H1 (cell line): ENCODE results near the gene CIDEA. TPM values are rescaled to one million over a fixed set of nuclear protein-coding genes. Genes with fewer than 3 reads are reported as not detected.
A peak's percentile ranks its signal among the peaks of the same experiment; 100 is the strongest.

ENCODE experiments used
- ATF2 ChIP-seq: IDR thresholded peaks from 2 replicates; pipeline ENCODE4 v1.6.1; 2012; ENCODE audit warnings: low read length, inconsistent platforms
- BACH1 ChIP-seq: IDR thresholded peaks from 2 replicates; pipeline ENCODE4 v1.6.1; 2012; ENCODE audit warnings: low read length, improper control_type of control experiment
- BRCA1 ChIP-seq: IDR thresholded peaks from 2 replicates; pipeline ENCODE4 v1.6.1; 2012; ENCODE audit warnings: low read depth, low read length, improper control_type of control experiment
- CBX5 ChIP-seq: fragments of 300-800, 300-1000 bp; sonication (generic); IDR thresholded peaks from 2 replicates; pipeline ENCODE4 v1.7.1; 2016; ENCODE audit warnings: antibody characterized with exemption, low read length, low read depth
- CHD1 ChIP-seq: IDR thresholded peaks from 2 replicates; pipeline ENCODE4 v1.6.1; 2012; ENCODE audit warnings: low read depth, low read length, improper control_type of control experiment
- CHD2 ChIP-seq: IDR thresholded peaks from 2 replicates; pipeline ENCODE4 v1.6.1; 2012; ENCODE audit warnings: low read length, improper control_type of control experiment
- CREB1 ChIP-seq: IDR thresholded peaks from 2 replicates; pipeline ENCODE4 v1.6.1; 2012; ENCODE audit warnings: inconsistent platforms
- CTBP2 ChIP-seq: IDR thresholded peaks from 2 replicates; pipeline ENCODE4 v1.7.0; 2011; ENCODE audit warnings: borderline replicate concordance, mild to moderate bottlenecking, moderate library complexity, mixed read lengths, low read length; ENCODE audit not compliant: insufficient read depth, insufficient read length
- EZH2 ChIP-seq: fragments of 200-600 bp; sonication (generic); IDR thresholded peaks from 2 replicates; pipeline ENCODE4 v1.7.1; 2012; ENCODE audit warnings: low read depth, mild to moderate bottlenecking, moderate library complexity, low read length, inconsistent platforms; ENCODE audit not compliant: severe bottlenecking
- JUND ChIP-seq: IDR thresholded peaks from 2 replicates; pipeline ENCODE4 v1.6.1; 2011; ENCODE audit warnings: mild to moderate bottlenecking, improper control_type of control experiment, low read length
- KDM1A ChIP-seq: fragments of 200-600, 300-600 bp; sonication (generic); IDR thresholded peaks from 2 replicates; pipeline ENCODE4 v1.7.1; 2016; ENCODE audit warnings: mild to moderate bottlenecking, low read length, borderline replicate concordance
- KDM5A ChIP-seq: fragments of 200-600 bp; IDR thresholded peaks from 2 replicates; pipeline ENCODE4 v1.7.1; 2012; ENCODE audit warnings: mild to moderate bottlenecking, low read length, inconsistent platforms, mixed read lengths
- MAFK ChIP-seq: IDR thresholded peaks from 2 replicates; pipeline ENCODE4 v1.6.1; 2012; ENCODE audit warnings: low read depth, mild to moderate bottlenecking, improper control_type of control experiment, low read length
- NANOG ChIP-seq: IDR thresholded peaks from 2 replicates; pipeline ENCODE4 v1.6.1; 2011; ENCODE audit warnings: low read length, low read depth, mild to moderate bottlenecking, inconsistent platforms; ENCODE audit not compliant: insufficient read depth, poor library complexity, severe bottlenecking
- NRF1 ChIP-seq: IDR thresholded peaks from 2 replicates; pipeline ENCODE4 v1.6.1; 2011; ENCODE audit warnings: mild to moderate bottlenecking, low read depth, low read length, improper control_type of control experiment
- POLR2A ChIP-seq, 2 experiments: IDR thresholded peaks; 1 replicate in 1 of 2; 2 replicates in 1 of 2; pipeline ENCODE4 v1.6.1; 2011; ENCODE audit warnings: low read depth in 2 of 2, low read length in 2 of 2, mild to moderate bottlenecking in 2 of 2; ENCODE audit errors: control extremely low read depth in 1 of 2
- POU5F1 ChIP-seq: IDR thresholded peaks from 2 replicates; pipeline ENCODE4 v1.6.1; 2011; ENCODE audit warnings: low read depth, mild to moderate bottlenecking, low read length, moderate library complexity
- RBBP5 ChIP-seq: IDR thresholded peaks from 2 replicates; pipeline ENCODE4 v1.7.1; 2012; ENCODE audit warnings: low read depth, mild to moderate bottlenecking, inconsistent platforms, low read length, moderate library complexity, borderline replicate concordance
- SIRT6 ChIP-seq: IDR thresholded peaks from one replicate; pipeline ENCODE4 v1.7.1; 2012; ENCODE audit warnings: low read length, inconsistent platforms
- SIX5 ChIP-seq: IDR thresholded peaks from 2 replicates; pipeline ENCODE4 v1.6.1; 2011; ENCODE audit warnings: mild to moderate bottlenecking, low read depth, low read length
- SP1 ChIP-seq: IDR thresholded peaks from 2 replicates; pipeline ENCODE4 v1.6.1; 2011; ENCODE audit warnings: low read depth, low read length
- SP2 ChIP-seq: IDR thresholded peaks from 2 replicates; pipeline ENCODE4 v1.6.1; 2012; ENCODE audit warnings: mild to moderate bottlenecking, low read length, inconsistent platforms
- TBP ChIP-seq: IDR thresholded peaks from 2 replicates; pipeline ENCODE4 v1.6.1; 2011; ENCODE audit warnings: low read depth, low read length, improper control_type of control experiment
- TCF12 ChIP-seq: IDR thresholded peaks from 2 replicates; pipeline ENCODE4 v1.6.1; 2011; ENCODE audit warnings: low read depth, mild to moderate bottlenecking, low read length
- YY1 ChIP-seq: IDR thresholded peaks from 2 replicates; pipeline ENCODE4 v1.6.1; 2011; ENCODE audit warnings: low read depth, mild to moderate bottlenecking, low read length
- polyA plus RNA-seq, 7 experiments: library from polyadenylated mRNA; depleted of rRNA in 3 of 7; stranded (reverse) in 5 of 7; unstranded in 2 of 7; fragments of >200 nt in 5 of 7; fragments of 200-250 nt in 2 of 7; gene quantifications; 1 replicate in 5 of 7; 2 replicates in 1 of 7; 4 replicates in 1 of 7; pipeline versions ENCODE4 v1.2.1 to v1.2.3, GENCODE V29; 2011 to 2013; ENCODE audit warnings: missing spikeins in 2 of 7, mixed read lengths in 2 of 7
- total RNA-seq: library from RNA; stranded (reverse); fragmentation: NEBNext Ultra II Directional; extraction: Animal tissue kit (Norgen Biotek cat#: 25700); gene quantifications from 2 replicates; pipeline ENCODE4 v1.2.1, GENCODE V29; 2021

Gene CIDEA
- total and polyA plus RNA-seq, 2 of the 8 experiments (the other 6 are each of a cell fraction or from before 2014, with no cell fraction given) = not detected

DNA sequence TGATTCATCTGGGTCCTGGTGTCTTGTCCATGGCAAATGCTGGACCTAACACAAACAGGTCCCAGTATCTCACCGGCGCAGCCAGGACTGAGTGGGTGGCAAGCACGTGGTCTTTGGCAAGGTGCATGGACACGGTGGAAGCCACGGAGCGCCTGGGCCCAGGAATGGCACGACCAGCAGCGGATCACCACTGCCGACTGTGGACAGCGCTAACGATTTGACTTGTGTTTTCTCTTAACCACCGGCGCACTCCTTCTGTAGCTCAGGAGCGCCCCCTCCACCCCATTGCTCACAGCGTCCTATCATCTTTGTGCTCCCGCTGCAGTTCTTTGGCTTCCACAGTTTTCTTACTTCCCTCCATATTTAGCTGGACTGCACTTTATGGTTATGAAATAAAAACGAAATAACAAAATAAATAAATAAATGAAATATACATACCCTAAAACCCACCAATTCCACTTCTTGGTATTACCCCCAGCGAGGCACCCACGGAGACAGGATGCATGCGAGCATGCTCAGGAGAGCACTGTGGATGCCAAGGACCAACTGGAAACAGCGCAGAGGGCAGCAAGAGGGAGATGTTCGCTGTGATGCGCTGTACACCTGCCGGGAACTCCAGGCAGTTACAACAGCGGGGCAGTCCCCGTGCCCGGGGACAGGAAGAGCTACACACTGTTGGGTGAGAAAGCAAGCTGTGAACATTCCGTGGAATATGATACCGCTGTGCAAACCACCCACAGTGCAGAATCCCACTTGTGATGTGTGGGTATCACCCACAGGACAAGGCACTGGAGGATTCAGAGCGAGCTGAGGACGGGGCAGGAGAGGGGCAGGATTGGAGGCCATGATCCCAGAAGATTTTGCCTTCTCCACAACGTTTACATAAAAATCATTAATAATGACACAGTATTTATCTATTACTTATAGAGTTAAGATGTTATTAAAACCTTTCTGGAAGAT is 7.0 kb upstream of the CIDEA start (continued):
- TF ChIP-seq JUND (no peak), POLR2A (IDR thresholded peaks at IDR 0.05; ENCODE audit: control extremely low read depth in 1 of 2, low read depth in 2 of 2, low read length in 2 of 2) (no peak), MAFK (no peak), SIX5 (no peak), POU5F1 (no peak), BACH1 (no peak), YY1 (no peak), ATF2 (no peak), EZH2 (no peak), CHD2 (no peak), KDM5A (no peak), RBBP5 (no peak), NANOG (no peak), BRCA1 (no peak), KDM1A (no peak), NRF1 (no peak), SP2 (no peak), CTBP2 (no peak), CREB1 (0 out of 2 replicates have a peak, but pooled peaks have one; percentile 23), SP1 (no peak), CBX5 (no peak), TBP (no peak), TCF12 (no peak), SIRT6 (no peak), CHD1 (no peak)
